Neural cell (in vitro differentiated cells): ENCODE results near the gene ALDH4A1. TPM values are rescaled to one million over a fixed set of nuclear protein-coding genes. Genes with fewer than 3 reads are reported as not detected.

Source experiments
- H2AFZ ChIP-seq: fragments of 200-600, 300-800 bp; sonication (generic), shearing (Covaris generic); 2 replicates; pipeline ENCODE4 v1.6.0; 2014; ENCODE audit warnings: low read depth, mild to moderate bottlenecking, antibody characterized with exemption, low read length, moderate library complexity
- H3F3A ChIP-seq: fragments of 200-600 bp; shearing (Covaris generic); 2 replicates; pipeline ENCODE4 v1.6.1; 2016; ENCODE audit warnings: mild to moderate bottlenecking, moderate library complexity, mixed read lengths, antibody characterized with exemption, low read length; ENCODE audit not compliant: insufficient read depth, poor library complexity, severe bottlenecking
- H3K27ac ChIP-seq: fragments of 200-600, 300-800 bp; sonication (generic), shearing (Covaris generic); 2 replicates; pipeline ENCODE4 v1.5.1; 2014; ENCODE audit warnings: mild to moderate bottlenecking, low read length, moderate library complexity
- H3K27me3 ChIP-seq: fragments of 300-800, 200-600 bp; sonication (generic), shearing (Covaris generic); 2 replicates; pipeline ENCODE4 v1.6.0; 2014; ENCODE audit warnings: mild to moderate bottlenecking, low read depth, low read length, moderate library complexity; ENCODE audit not compliant: insufficient read depth
- H3K36me3 ChIP-seq: fragments of 300-800, 200-600 bp; sonication (generic), shearing (Covaris generic); 2 replicates; pipeline ENCODE4 v1.5.1; 2014; ENCODE audit warnings: mild to moderate bottlenecking, antibody characterized with exemption, low read length, moderate library complexity; ENCODE audit not compliant: insufficient read depth
- H3K4me2 ChIP-seq: fragments of 300-800, 200-600 bp; sonication (generic), shearing (Covaris generic); 2 replicates; pipeline ENCODE4 v1.6.0; 2014; ENCODE audit warnings: mild to moderate bottlenecking, low read length
- H3K4me3 ChIP-seq: fragments of 300-800, 200-600 bp; sonication (generic), shearing (Covaris generic); 2 replicates; pipeline ENCODE4 v1.5.1; 2014; ENCODE audit warnings: mild to moderate bottlenecking, low read length, moderate library complexity
- H3K79me2 ChIP-seq: fragments of 200-600 bp; shearing (Covaris generic); replicated peaks from 2 replicates; pipeline ENCODE4 v1.6.0; 2014; ENCODE audit warnings: mild to moderate bottlenecking, low read length, moderate library complexity; ENCODE audit not compliant: insufficient read depth
- H3K9ac ChIP-seq: fragments of 300-800, 200-600 bp; sonication (generic), shearing (Covaris generic); 2 replicates; pipeline ENCODE4 v1.6.1; 2016; ENCODE audit warnings: mild to moderate bottlenecking, low read length, mixed read lengths
- H3K9me2 ChIP-seq: fragments of 200-600 bp; shearing (Covaris generic); 2 replicates; pipeline ENCODE4 v1.6.1; 2016; ENCODE audit warnings: mild to moderate bottlenecking, low read length, mixed read lengths; ENCODE audit not compliant: insufficient read depth
- H3K9me3 ChIP-seq: fragments of 200-600, 300-800 bp; sonication (generic), shearing (Covaris generic); 2 replicates; pipeline ENCODE4 v1.6.1; 2016; ENCODE audit warnings: mild to moderate bottlenecking, mixed run types, low read length, moderate library complexity, mixed read lengths
- H4K20me1 ChIP-seq: fragments of 200-600 bp; shearing (Covaris generic); 2 replicates; pipeline ENCODE4 v1.6.1; 2016; ENCODE audit warnings: mild to moderate bottlenecking, mixed run types; ENCODE audit not compliant: insufficient read depth
- CTCF ChIP-seq: fragments of 450-650 bp; IDR thresholded peaks from 2 replicates; pipeline ENCODE4 v1.5.1; 2014; ENCODE audit warnings: antibody characterized with exemption, mild to moderate bottlenecking, moderate library complexity; ENCODE audit not compliant: poor library complexity, severe bottlenecking
- EP300 ChIP-seq: fragments of 450-650 bp; conservative IDR thresholded peaks from 2 replicates; pipeline ENCODE4 v1.6.1; 2014; ENCODE audit warnings: antibody characterized with exemption, mild to moderate bottlenecking, moderate library complexity; ENCODE audit not compliant: poor library complexity, severe bottlenecking
- EZH2 ChIP-seq: fragments of 200-600, 300-800 bp; shearing (Covaris generic), sonication (generic); IDR thresholded peaks from 2 replicates; pipeline ENCODE4 v1.6.1; 2014; ENCODE audit warnings: antibody characterized with exemption, low read length, borderline replicate concordance, mild to moderate bottlenecking; ENCODE audit not compliant: insufficient read depth, poor library complexity, severe bottlenecking
- MXI1 ChIP-seq: fragments of 450-650 bp; conservative IDR thresholded peaks from 2 replicates; pipeline ENCODE4 v1.6.1; 2014; ENCODE audit warnings: antibody characterized with exemption, mild to moderate bottlenecking; ENCODE audit not compliant: poor library complexity, severe bottlenecking
- POLR2AphosphoS5 ChIP-seq: IDR thresholded peaks from 2 replicates; pipeline ENCODE4 v1.6.1; 2012
- RAD21 ChIP-seq: fragments of 450-650 bp; conservative IDR thresholded peaks from 2 replicates; pipeline ENCODE4 v1.6.1; 2014; ENCODE audit warnings: antibody characterized with exemption, mild to moderate bottlenecking, moderate library complexity
- REST ChIP-seq: IDR thresholded peaks from 2 replicates; pipeline ENCODE4 v1.6.1; 2012; ENCODE audit warnings: borderline replicate concordance
- SMC3 ChIP-seq: fragments of 450-650 bp; conservative IDR thresholded peaks from 2 replicates; pipeline ENCODE4 v1.6.1; 2014; ENCODE audit warnings: antibody characterized with exemption, mild to moderate bottlenecking, moderate library complexity; ENCODE audit not compliant: poor library complexity
- TAF1 ChIP-seq: IDR thresholded peaks from 2 replicates; pipeline ENCODE4 v1.6.1; 2012; ENCODE audit warnings: low read depth
- polyA plus RNA-seq: library from polyadenylated mRNA; depleted of rRNA; stranded (reverse); fragments of >200 nt; gene quantifications from 2 replicates; pipeline ENCODE4 v1.2.3, GENCODE V29; 2014

Gene ALDH4A1
- polyA plus RNA-seq, 1 donor from 2014 or later: 11.0 TPM

GRCh38 chr1:18883636-18884418 is 18.5 kb downstream of the ALDH4A1 start:
- Histone ChIP-seq H3K9me3 (no peaks in the 10 kb centered on the region), H3K27me3 (no peaks in the 10 kb centered on the region), H3K79me2 (no peaks in the 10 kb centered on the region), H3K4me2 (no peak overlapping the region), H3K9ac (no peak overlapping the region), H4K20me1 (no peaks in the 10 kb centered on the region), H3K4me3 (no peak overlapping the region), H3K36me3 (no peaks in the 10 kb centered on the region), H3K27ac (no peak overlapping the region), H3F3A (no peaks in the 10 kb centered on the region), H2AFZ (no peak overlapping the region), H3K9me2 (no peaks in the 10 kb centered on the region)
- TF ChIP-seq REST: no peak
- TF ChIP-seq EP300: no peak
- peak; percentile 81 for TF ChIP-seq SMC3
- peak; percentile 89 for TF ChIP-seq CTCF
- no peak for TF ChIP-seq MXI1
- no peak for TF ChIP-seq EZH2
- peak; percentile 80 for TF ChIP-seq RAD21
- no peak for TF ChIP-seq POLR2AphosphoS5
- TF ChIP-seq TAF1: no peak

- TF ChIP-seq TAF1: no peak
- no peak for TF ChIP-seq CTCF
- no peak for TF ChIP-seq REST
- no peak for TF ChIP-seq EZH2
- TF ChIP-seq RAD21: no peak
- TF ChIP-seq MXI1: no peak
- TF ChIP-seq EP300: no peak
- TF ChIP-seq SMC3: no peak
- TF ChIP-seq POLR2AphosphoS5: no peak
- Histone ChIP-seq H3K4me3 (no peak overlapping the region), H3K36me3 (no peaks in the 10 kb centered on the region), H3K9ac (no peak overlapping the region), H4K20me1 (no peaks in the 10 kb centered on the region), H3K27ac (no peak overlapping the region), H3F3A (no peaks in the 10 kb centered on the region), H3K79me2 (no peaks in the 10 kb centered on the region), H2AFZ (no peak overlapping the region), H3K9me2 (no peaks in the 10 kb centered on the region), H3K27me3 (no peaks in the 10 kb centered on the region), H3K4me2 (no peak overlapping the region), H3K9me3 (no peaks in the 10 kb centered on the region)
Observed at GRCh38 chr1:18883079-18883478, 19.3 kb downstream of the ALDH4A1 start.
